BJ (cell line): ENCODE results near the gene HIGD1B. TPM values are rescaled to one million over a fixed set of nuclear protein-coding genes. Genes with fewer than 3 reads are reported as not detected.

ENCODE experiments used
- CTCF ChIA-PET: fragments of 350-600 bp; formaldehyde crosslinking; extraction: SDS; loops from one replicate; lab custom pipeline; 2021; ENCODE audit warnings: antibody characterized with exemption, inconsistent platforms; lab: Yijun Ruan, JAX
- POLR2A ChIA-PET: fragments of 300-600 bp; sonication (Branson Sonifier 250); formaldehyde crosslinking; extraction: SDS; loops from one replicate; lab custom pipeline; 2021; ENCODE audit warnings: antibody characterized with exemption; lab: Charles Lee
- DNase-seq: peaks from one replicate; pipeline ENCODE4 v3.0.0-alpha.2; 2011; ENCODE audit warnings: low read depth
- H3K27me3 ChIP-seq: 2 replicates; pipeline ENCODE4 v1.6.0; 2011; ENCODE audit warnings: low read length; ENCODE audit not compliant: control insufficient read depth, insufficient read depth
- H3K36me3 ChIP-seq: 2 replicates; pipeline ENCODE4 v1.5.1; 2011; ENCODE audit warnings: low read length; ENCODE audit not compliant: control insufficient read depth, insufficient read depth
- H3K4me3 ChIP-seq: 2 replicates; pipeline ENCODE4 v1.5.1; 2011; ENCODE audit warnings: low read depth, mild to moderate bottlenecking, control low read depth, low read length
- polyA plus RNA-seq: library from polyadenylated mRNA; depleted of rRNA; stranded (reverse); fragments of >200 nt; gene quantifications from 2 replicates; pipeline ENCODE4 v1.2.3, GENCODE V29; 2011
- TF ChIP-seq, protein P1 (sequence below): IDR thresholded peaks from 2 replicates; pipeline ENCODE4 v1.5.1; 2011; ENCODE audit warnings: low read depth, mild to moderate bottlenecking, control low read depth, inconsistent platforms, low read length, moderate library complexity; ENCODE audit not compliant: insufficient read depth

HIGD1B gene
- polyA plus RNA-seq, 1 experiment: not detected

GRCh38 chr17:44867841-44868240 lies 20.2 kb downstream of the HIGD1B start:
- H3K27me3 ChIP-seq: no peaks in the 10 kb centered on the region
- CTCF ChIA-PET: interaction anchor here (1.4 to 19.5 kb wide), 4 partner anchors 8 to 267 kb away, joined by 3 to 452 read pairs (median 52); partner anchors contain the start of gene ACBD4
- POLR2A ChIA-PET: no interaction called here
- TF ChIP-seq, protein P1, sequence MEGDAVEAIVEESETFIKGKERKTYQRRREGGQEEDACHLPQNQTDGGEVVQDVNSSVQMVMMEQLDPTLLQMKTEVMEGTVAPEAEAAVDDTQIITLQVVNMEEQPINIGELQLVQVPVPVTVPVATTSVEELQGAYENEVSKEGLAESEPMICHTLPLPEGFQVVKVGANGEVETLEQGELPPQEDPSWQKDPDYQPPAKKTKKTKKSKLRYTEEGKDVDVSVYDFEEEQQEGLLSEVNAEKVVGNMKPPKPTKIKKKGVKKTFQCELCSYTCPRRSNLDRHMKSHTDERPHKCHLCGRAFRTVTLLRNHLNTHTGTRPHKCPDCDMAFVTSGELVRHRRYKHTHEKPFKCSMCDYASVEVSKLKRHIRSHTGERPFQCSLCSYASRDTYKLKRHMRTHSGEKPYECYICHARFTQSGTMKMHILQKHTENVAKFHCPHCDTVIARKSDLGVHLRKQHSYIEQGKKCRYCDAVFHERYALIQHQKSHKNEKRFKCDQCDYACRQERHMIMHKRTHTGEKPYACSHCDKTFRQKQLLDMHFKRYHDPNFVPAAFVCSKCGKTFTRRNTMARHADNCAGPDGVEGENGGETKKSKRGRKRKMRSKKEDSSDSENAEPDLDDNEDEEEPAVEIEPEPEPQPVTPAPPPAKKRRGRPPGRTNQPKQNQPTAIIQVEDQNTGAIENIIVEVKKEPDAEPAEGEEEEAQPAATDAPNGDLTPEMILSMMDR: no peak
- no peak overlapping the region for H3K4me3 ChIP-seq
- H3K36me3 ChIP-seq: peaks cover 17% of the 10 kb centered on the region
- DNase-seq: peak; percentile 16

GRCh38 chr17:44871556-44871955 lies 23.9 kb downstream of the HIGD1B start:
- POLR2A ChIA-PET: no interaction called here
- H3K36me3 ChIP-seq: peaks cover 15% of the 10 kb centered on the region
- TF ChIP-seq, protein P1: no peak
- H3K4me3 ChIP-seq: no peak overlapping the region
- H3K27me3 ChIP-seq: no peaks in the 10 kb centered on the region
- CTCF ChIA-PET: interaction anchor here (0.7 to 19.5 kb wide), 4 partner anchors 10 to 95 kb away, joined by 3 to 452 read pairs (median 187); no protein-coding TSS in a partner anchor
- no peak for DNase-seq

GRCh38 chr17:44872131-44872768 lies 24.6 kb downstream of the HIGD1B start:
- ChIA-PET POLR2A (no interaction called here), CTCF (interaction anchor here (0.9 to 14.7 kb wide), 4 partner anchors 7 to 150 kb away, joined by 3 to 368 read pairs (median 52); no protein-coding TSS in a partner anchor)
- TF ChIP-seq, protein P1: no peak
- peaks cover 16% of the 10 kb centered on the region for H3K36me3 ChIP-seq
- no peaks in the 10 kb centered on the region for H3K27me3 ChIP-seq
- H3K4me3 ChIP-seq: no peak overlapping the region
- DNase-seq: no peak

DNA sequence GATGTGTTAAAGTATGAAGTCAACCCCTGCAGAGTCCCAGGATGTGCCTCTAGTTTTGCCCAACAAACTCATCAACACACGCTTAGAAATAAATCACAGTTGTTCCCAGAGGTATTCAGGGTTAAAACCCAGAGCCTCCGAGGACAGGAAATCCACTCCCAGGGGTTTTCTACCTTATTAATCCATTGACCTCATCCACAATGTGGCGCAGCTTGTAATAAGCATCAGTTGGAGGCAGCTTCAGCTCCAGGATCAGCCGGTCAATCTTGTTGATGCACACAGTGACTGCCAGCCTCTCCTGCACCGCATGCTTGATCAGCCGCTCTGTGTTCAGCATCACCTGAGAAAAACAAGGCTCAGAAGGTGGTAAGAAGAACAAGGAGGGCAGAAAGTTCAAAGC lies 28.1 kb downstream of the HIGD1B start:
- H3K27me3 ChIP-seq: no peaks in the 10 kb centered on the region
- POLR2A ChIA-PET: no interaction called here
- CTCF ChIA-PET: interaction anchor here (8.2 to 14.7 kb wide), 2 partner anchors 10 to 100 kb away, joined by 101 to 368 read pairs; no protein-coding TSS in a partner anchor
- TF ChIP-seq, protein P1: no peak
- DNase-seq: no peak
- no peak overlapping the region for H3K4me3 ChIP-seq
- H3K36me3 ChIP-seq: peaks cover 19% of the 10 kb centered on the region

- TF ChIP-seq, protein P1: no peak
- DNase-seq: no peak
- ChIA-PET POLR2A (no interaction called here), CTCF (interaction anchor here (1.3 to 14.7 kb wide), 3 partner anchors 12 to 101 kb away, joined by 3 to 368 read pairs (median 101); no protein-coding TSS in a partner anchor)
- Histone ChIP-seq H3K4me3 (no peak overlapping the region), H3K27me3 (no peaks in the 10 kb centered on the region), H3K36me3 (peaks cover 15% of the 10 kb centered on the region)
These were observed 29.4 kb downstream of the HIGD1B start for GRCh38 chr17:44877121-44877520.
